Fibroblast of the aortic adventitia (primary cell): Measurements from ENCODE around the gene PTDSS2. TPM values are rescaled to one million over a fixed set of nuclear protein-coding genes. Genes with fewer than 3 reads are reported as not detected.

Experiments
- DNase-seq: peaks from one replicate; pipeline ENCODE4 v3.0.0-alpha.2; 2010; ENCODE audit warnings: low read depth
- H3K4me3 ChIP-seq: 2 replicates; pipeline ENCODE4 v1.5.1; 2011; ENCODE audit warnings: low read depth, mild to moderate bottlenecking, control low read depth, low read length, moderate library complexity
- CTCF ChIP-seq: IDR thresholded peaks from 2 replicates; pipeline ENCODE4 v1.5.1; 2011; ENCODE audit warnings: mild to moderate bottlenecking, low read length, control low read depth, inconsistent platforms; ENCODE audit not compliant: insufficient read depth
- total RNA-seq: library from RNA; depleted of rRNA; stranded (reverse); fragments of >200 nt; gene quantifications from 2 replicates; pipeline ENCODE4 v1.2.3, GENCODE V29; 2012; ENCODE audit warnings: low replicate concordance

Gene PTDSS2
- total RNA-seq, 1 donor, result 28.7 TPM

GRCh38 chr11:479311-479710 is 29.2 kb downstream of the PTDSS2 start:
- no peak for TF ChIP-seq CTCF
- DNase-seq, result no peak
- no peak overlapping the region for H3K4me3 ChIP-seq

GRCh38 chr11:484616-485015 is 34.5 kb downstream of the PTDSS2 start:
- no peak for DNase-seq
- H3K4me3 ChIP-seq, result no peak overlapping the region
- TF ChIP-seq CTCF, result no peak

- TF ChIP-seq CTCF, result no peak
- H3K4me3 ChIP-seq, result no peak overlapping the region
- DNase-seq, result no peak
These were observed 36.1 kb downstream of the PTDSS2 start for GRCh38 chr11:486189-486588.

- H3K4me3 ChIP-seq, result no peak overlapping the region
- DNase-seq, result no peak
- no peak for TF ChIP-seq CTCF
These were observed 37.5 kb downstream of the PTDSS2 start for GRCh38 chr11:487571-488021.

GRCh38 chr11:488062-488461 is 38.0 kb downstream of the PTDSS2 start:
- no peak for TF ChIP-seq CTCF
- DNase-seq, result no peak
- H3K4me3 ChIP-seq, result no peak overlapping the region

- no peak for TF ChIP-seq CTCF
- DNase-seq, result no peak
- no peak overlapping the region for H3K4me3 ChIP-seq
These were observed 38.5 kb downstream of the PTDSS2 start for GRCh38 chr11:488579-488978.

- no peak for DNase-seq
- H3K4me3 ChIP-seq, result no peak overlapping the region
- TF ChIP-seq CTCF, result no peak
These were observed 38.9 kb downstream of the PTDSS2 start for GRCh38 chr11:488992-489391.
